Fibroblast of lung (primary cell): Measurements from ENCODE around the gene PLCG2. TPM values are rescaled to one million over a fixed set of nuclear protein-coding genes. Genes with fewer than 3 reads are reported as not detected.

Experiments used
- DNase-seq, 2 donors: peaks; one replicate each; pipeline versions ENCODE4 v3.0.0 to v3.0.0-alpha.2; 2010; ENCODE audit warnings: low read depth in 2 of 2
- H2AFZ ChIP-seq: 2 replicates; pipeline ENCODE4 v1.5.1; 2012; ENCODE audit warnings: low read length, control low read depth, inconsistent platforms
- H3K27ac ChIP-seq: 2 replicates; pipeline ENCODE4 v1.5.1; 2011; ENCODE audit warnings: low read length, control low read depth; ENCODE audit not compliant: insufficient read depth
- H3K27me3 ChIP-seq: 2 replicates; pipeline ENCODE4 v1.5.1; 2011; ENCODE audit warnings: mild to moderate bottlenecking, low read length; ENCODE audit not compliant: control insufficient read depth, insufficient read depth
- H3K36me3 ChIP-seq: 2 replicates; pipeline ENCODE4 v1.5.1; 2011; ENCODE audit warnings: low read length; ENCODE audit not compliant: control insufficient read depth, insufficient read depth
- H3K4me1 ChIP-seq: 2 replicates; pipeline ENCODE4 v1.5.1; 2011; ENCODE audit warnings: low read length; ENCODE audit not compliant: control insufficient read depth, insufficient read depth; ENCODE audit errors: extremely low read depth
- H3K4me2 ChIP-seq: 2 replicates; pipeline ENCODE4 v1.5.1; 2011; ENCODE audit warnings: low read length, control low read depth; ENCODE audit not compliant: insufficient read depth; ENCODE audit errors: extremely low read depth
- H3K4me3 ChIP-seq, 4 experiments: fragments of 200-600 bp in 1 of 4; sonication (generic) in 1 of 4; replicated peaks in 1 of 4; 2 replicates each; pipeline ENCODE4 v1.5.1; 2011 to 2016; ENCODE audit warnings: low read length in 4 of 4, low read depth in 3 of 4, mild to moderate bottlenecking in 3 of 4, control low read depth in 2 of 4, inconsistent platforms in 1 of 4, mixed read lengths in 1 of 4; ENCODE audit not compliant: insufficient read depth in 1 of 4; ENCODE audit errors: control extremely low read depth in 1 of 4
- H3K79me2 ChIP-seq: 2 replicates; pipeline ENCODE4 v1.5.1; 2012; ENCODE audit warnings: mild to moderate bottlenecking, low read length, inconsistent platforms; ENCODE audit not compliant: control insufficient read depth, insufficient read depth
- H3K9ac ChIP-seq: 2 replicates; pipeline ENCODE4 v1.5.1; 2011; ENCODE audit warnings: mild to moderate bottlenecking, low read length, control low read depth; ENCODE audit not compliant: insufficient read depth
- H3K9me3 ChIP-seq: 2 replicates; pipeline ENCODE4 v1.5.1; 2012; ENCODE audit warnings: low read depth, low read length; ENCODE audit not compliant: control insufficient read depth, insufficient read depth
- H4K20me1 ChIP-seq: 2 replicates; pipeline ENCODE4 v1.5.1; 2011; ENCODE audit warnings: low read length; ENCODE audit not compliant: control insufficient read depth, insufficient read depth; ENCODE audit errors: extremely low read depth
- EZH2 ChIP-seq: IDR thresholded peaks from 2 replicates; pipeline ENCODE4 v1.5.1; 2012; ENCODE audit warnings: low read length, control low read depth, mild to moderate bottlenecking; ENCODE audit errors: missing control alignments
- polyA plus RNA-seq, 2 donors: library from polyadenylated mRNA; depleted of rRNA in 1 of 2; stranded (reverse) in 1 of 2; unstranded in 1 of 2; fragments of >200 nt; gene quantifications; 2 replicates each; pipeline ENCODE4 v1.2.1, GENCODE V29; 2011 to 2012; ENCODE audit warnings: missing spikeins in 1 of 2
- total RNA-seq: library from RNA; depleted of rRNA; stranded (reverse); fragments of >200 nt; gene quantifications from 2 replicates; pipeline ENCODE4 v1.2.1, GENCODE V29; 2014
- TF ChIP-seq, protein P1 (sequence below), 2 donors: IDR thresholded peaks in 1 of 2; conservative IDR thresholded peaks in 1 of 2; 1 replicate in 1 of 2; 2 replicates in 1 of 2; pipeline ENCODE4 v1.5.1; 2011 to 2012; ENCODE audit warnings: low read length in 2 of 2, control low read depth in 1 of 2, inconsistent platforms in 1 of 2, low read depth in 1 of 2, mild to moderate bottlenecking in 1 of 2

Gene PLCG2
- total and polyA plus RNA-seq, 2 donors (not counting 1 experiment from before 2014, with no cell fraction given), result 0.53 to 0.66 TPM

DNA sequence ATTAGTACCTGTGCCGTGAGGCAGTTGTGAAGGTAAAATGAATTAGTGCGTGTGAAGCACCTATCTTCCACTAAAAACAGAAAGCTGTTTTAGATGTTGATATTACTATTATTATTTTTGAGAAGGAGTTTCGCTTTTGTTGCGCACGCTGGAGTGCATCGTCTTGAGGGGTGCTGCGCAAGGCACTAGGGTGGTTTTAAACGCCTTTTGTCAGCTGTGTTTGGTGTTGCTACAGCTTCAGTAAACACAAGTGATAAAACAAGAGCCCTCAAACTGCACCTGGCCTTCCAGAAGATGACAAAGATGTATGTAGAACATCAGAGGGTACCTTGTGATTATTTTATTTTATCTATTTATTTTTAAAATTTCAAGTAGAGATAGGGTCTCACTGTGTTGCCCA lies 38.2 kb downstream of the PLCG2 start:
- H3K4me3 ChIP-seq, result no peak overlapping the region

DNA sequence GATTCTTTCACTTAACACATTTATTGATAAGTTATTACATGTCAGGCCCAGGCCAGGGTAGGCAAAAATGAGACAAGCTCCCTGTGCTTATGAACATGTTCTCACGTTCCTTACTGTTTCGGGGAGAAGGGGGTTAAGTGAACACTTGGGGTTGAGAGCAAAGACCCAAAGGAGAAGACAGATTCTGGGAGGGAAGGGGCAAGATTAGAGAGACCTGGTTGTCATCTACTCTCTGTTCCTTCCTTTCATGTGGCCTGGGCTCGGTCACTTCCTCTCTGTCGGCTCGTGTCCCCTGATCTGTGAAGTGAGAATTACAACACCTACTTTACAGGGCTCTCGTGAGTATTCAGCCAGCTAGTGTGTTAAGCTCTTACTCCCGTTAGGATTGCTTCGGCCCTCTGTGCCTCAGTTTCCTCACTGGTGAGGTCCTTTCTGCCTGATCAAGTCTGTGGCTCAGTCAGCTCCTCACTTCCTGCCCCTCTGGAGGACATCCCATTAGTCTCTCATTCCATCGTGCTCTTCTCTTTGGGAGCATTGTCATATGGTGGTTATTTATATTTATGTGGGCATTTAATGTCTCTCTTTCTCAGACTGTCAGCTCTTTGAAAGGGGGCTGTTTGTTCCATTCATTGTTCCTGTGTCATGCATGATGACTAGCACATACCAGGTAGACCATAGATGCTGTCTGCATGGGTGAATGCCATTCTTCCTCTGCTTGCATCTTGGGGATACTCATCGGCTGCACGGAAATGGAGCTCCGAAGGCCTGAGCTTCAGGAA lies 38.9 kb downstream of the PLCG2 start:
- H3K4me3 ChIP-seq, result no peak overlapping the region
- TF ChIP-seq, protein P1, sequence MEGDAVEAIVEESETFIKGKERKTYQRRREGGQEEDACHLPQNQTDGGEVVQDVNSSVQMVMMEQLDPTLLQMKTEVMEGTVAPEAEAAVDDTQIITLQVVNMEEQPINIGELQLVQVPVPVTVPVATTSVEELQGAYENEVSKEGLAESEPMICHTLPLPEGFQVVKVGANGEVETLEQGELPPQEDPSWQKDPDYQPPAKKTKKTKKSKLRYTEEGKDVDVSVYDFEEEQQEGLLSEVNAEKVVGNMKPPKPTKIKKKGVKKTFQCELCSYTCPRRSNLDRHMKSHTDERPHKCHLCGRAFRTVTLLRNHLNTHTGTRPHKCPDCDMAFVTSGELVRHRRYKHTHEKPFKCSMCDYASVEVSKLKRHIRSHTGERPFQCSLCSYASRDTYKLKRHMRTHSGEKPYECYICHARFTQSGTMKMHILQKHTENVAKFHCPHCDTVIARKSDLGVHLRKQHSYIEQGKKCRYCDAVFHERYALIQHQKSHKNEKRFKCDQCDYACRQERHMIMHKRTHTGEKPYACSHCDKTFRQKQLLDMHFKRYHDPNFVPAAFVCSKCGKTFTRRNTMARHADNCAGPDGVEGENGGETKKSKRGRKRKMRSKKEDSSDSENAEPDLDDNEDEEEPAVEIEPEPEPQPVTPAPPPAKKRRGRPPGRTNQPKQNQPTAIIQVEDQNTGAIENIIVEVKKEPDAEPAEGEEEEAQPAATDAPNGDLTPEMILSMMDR (conservative IDR thresholded peaks at IDR 0.05 in 1 of 2, IDR thresholded peaks at IDR 0.05 in 1 of 2; ENCODE audit: low read depth in 1 of 2, low read length in 2 of 2), result no peak
- TF ChIP-seq EZH2, result no peak
- H3K4me2 ChIP-seq, result no peak overlapping the region

More for the DNA sequence above, 38.2 kb downstream of the PLCG2 start:
- TF ChIP-seq, protein P1 (conservative IDR thresholded peaks at IDR 0.05 in 1 of 2, IDR thresholded peaks at IDR 0.05 in 1 of 2; ENCODE audit: low read depth in 1 of 2, low read length in 2 of 2), result no peak
- no peak for TF ChIP-seq EZH2
- no peaks in the 10 kb centered on the region for H3K9me3 ChIP-seq
- H3K27me3 ChIP-seq, result no peaks in the 10 kb centered on the region
- no peak overlapping the region for H3K9ac ChIP-seq
- H3K27ac ChIP-seq, result no peak overlapping the region
- H3K4me1 ChIP-seq, result no peaks in the 10 kb centered on the region
- H3K36me3 ChIP-seq, result no peaks in the 10 kb centered on the region
- no peaks in the 10 kb centered on the region for H4K20me1 ChIP-seq
- H3K4me2 ChIP-seq, result no peak overlapping the region
- H3K79me2 ChIP-seq, result no peaks in the 10 kb centered on the region
- DNase-seq, result no peak
- H2AFZ ChIP-seq, result no peak overlapping the region

DNA sequence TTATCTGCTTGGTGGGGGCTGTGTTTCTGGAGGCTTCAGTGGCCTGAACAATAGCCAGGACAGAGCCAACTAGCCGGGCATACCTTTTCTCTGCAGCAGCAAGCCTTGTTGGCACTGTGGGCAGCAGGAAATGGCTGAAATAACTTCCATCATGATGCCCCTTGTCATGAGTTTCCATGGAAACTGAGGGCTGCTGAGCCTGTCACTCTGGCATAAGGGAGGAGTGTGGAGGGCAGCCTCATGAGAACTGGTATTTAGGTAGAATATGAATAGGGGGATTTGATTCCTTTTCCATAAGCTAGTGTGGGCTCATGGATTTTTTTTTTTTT lies 39.4 kb downstream of the PLCG2 start:
- no peaks in the 10 kb centered on the region for H4K20me1 ChIP-seq
- no peaks in the 10 kb centered on the region for H3K9me3 ChIP-seq
- H3K4me3 ChIP-seq, result no peak overlapping the region
- no peak overlapping the region for H3K9ac ChIP-seq
- no peak for DNase-seq
- no peaks in the 10 kb centered on the region for H3K4me1 ChIP-seq
- no peak overlapping the region for H3K27ac ChIP-seq
- H3K79me2 ChIP-seq, result no peaks in the 10 kb centered on the region
- H3K4me2 ChIP-seq, result no peak overlapping the region
- no peaks in the 10 kb centered on the region for H3K27me3 ChIP-seq
- H3K36me3 ChIP-seq, result no peaks in the 10 kb centered on the region
- no peak overlapping the region for H2AFZ ChIP-seq
- TF ChIP-seq, protein P1 (conservative IDR thresholded peaks at IDR 0.05 in 1 of 2, IDR thresholded peaks at IDR 0.05 in 1 of 2; ENCODE audit: low read depth in 1 of 2, low read length in 2 of 2), result no peak
- no peak for TF ChIP-seq EZH2

More for the DNA sequence above, 38.9 kb downstream of the PLCG2 start:
- H3K27ac ChIP-seq, result no peak overlapping the region
- DNase-seq, result no peak
- no peak overlapping the region for H2AFZ ChIP-seq
- H3K36me3 ChIP-seq, result no peaks in the 10 kb centered on the region
- H3K79me2 ChIP-seq, result no peaks in the 10 kb centered on the region
- no peaks in the 10 kb centered on the region for H4K20me1 ChIP-seq
- no peaks in the 10 kb centered on the region for H3K27me3 ChIP-seq
- no peaks in the 10 kb centered on the region for H3K9me3 ChIP-seq
- no peak overlapping the region for H3K9ac ChIP-seq
- H3K4me1 ChIP-seq, result no peaks in the 10 kb centered on the region
